GM21737 (cell line): ENCODE results near the gene ALKBH1.
"Not testable (repeated sequence)": the region's sequence is repeated elsewhere in the genome, so short reads cannot be mapped to it uniquely, and the experiment has no call there.

Experiments used
- ATAC-seq: cut with Tn5 transposase; IDR thresholded peaks from one replicate; pipeline ENCODE4 v1.9.1; 2021; ENCODE audit warnings: mild to moderate bottlenecking, moderate library complexity; ENCODE audit not compliant: unreplicated experiment

ALKBH1 gene, protein sequence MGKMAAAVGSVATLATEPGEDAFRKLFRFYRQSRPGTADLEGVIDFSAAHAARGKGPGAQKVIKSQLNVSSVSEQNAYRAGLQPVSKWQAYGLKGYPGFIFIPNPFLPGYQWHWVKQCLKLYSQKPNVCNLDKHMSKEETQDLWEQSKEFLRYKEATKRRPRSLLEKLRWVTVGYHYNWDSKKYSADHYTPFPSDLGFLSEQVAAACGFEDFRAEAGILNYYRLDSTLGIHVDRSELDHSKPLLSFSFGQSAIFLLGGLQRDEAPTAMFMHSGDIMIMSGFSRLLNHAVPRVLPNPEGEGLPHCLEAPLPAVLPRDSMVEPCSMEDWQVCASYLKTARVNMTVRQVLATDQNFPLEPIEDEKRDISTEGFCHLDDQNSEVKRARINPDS

DNA sequence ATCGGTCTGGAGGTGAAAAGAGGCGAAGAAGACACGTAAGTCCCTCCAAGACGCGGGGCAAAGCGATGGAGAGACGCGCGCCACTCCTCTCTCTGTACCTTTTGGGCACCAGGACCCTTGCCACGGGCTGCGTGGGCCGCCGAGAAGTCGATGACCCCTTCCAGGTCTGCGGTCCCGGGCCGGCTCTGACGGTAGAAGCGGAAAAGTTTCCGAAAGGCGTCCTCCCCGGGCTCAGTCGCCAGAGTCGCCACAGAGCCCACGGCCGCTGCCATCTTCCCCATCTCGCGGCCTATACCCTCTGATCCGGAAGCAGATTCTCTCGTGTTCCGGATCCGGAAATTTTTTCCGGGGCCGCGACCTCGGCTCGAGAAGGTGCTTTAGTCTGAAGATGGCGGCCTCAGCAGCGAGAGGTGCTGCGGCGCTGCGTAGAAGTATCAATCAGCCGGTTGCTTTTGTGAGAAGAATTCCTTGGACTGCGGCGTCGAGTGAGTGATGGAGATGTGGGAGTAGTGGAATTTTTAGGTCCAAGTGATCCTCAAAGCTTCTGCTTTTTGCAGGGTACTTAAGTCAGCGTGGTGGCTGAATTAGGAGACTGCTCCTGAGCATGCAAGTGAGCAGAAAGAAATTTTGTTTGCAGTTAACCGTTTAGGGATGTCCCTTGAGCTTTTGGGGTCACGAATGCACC is at the start of gene ALKBH1, which contains the start of gene SLIRP:
ALKBH1 (minus strand) TSS at position 300 of the 685 bp plus-strand sequence; CDS start at position 281, 19 bp downstream.
SLIRP (plus strand) TSS at position 380 of the 685 bp plus-strand sequence; CDS start at position 389, 9 bp downstream.
- ATAC-seq: peak; percentile 95

DNA sequence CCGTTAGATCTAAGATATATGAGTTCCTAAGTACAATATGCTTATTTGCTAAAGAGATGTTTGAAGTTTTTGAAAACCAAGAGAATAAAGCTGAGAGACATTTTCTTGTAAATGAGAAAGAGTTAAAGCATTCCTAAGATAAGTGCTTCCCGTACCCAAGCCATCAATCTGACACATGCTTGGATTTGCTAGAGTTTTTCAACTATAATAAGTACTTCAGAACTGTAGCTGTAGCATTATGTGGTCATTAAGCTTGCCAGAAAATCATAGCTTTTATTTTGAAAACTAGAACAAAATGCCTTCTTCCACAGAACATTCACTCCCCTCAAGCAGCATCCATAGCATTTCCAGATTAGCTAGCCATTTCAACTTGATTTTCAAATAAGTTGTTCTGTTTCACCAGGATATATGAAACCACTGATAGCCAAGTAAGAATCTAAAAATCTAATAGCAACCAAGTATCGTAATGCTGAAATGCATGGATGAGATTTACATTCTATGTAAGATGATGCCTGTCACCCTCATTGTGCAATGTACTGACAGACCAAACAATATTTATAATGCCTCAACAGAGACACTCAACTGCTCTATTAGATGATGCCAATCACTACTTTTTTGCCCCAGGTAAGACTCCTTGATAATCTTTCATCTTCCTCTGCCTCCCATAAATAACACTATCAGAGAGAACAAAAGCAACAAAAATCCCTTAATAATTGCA is 45.1 kb upstream of the ALKBH1 start:
- no peak for ATAC-seq

DNA sequence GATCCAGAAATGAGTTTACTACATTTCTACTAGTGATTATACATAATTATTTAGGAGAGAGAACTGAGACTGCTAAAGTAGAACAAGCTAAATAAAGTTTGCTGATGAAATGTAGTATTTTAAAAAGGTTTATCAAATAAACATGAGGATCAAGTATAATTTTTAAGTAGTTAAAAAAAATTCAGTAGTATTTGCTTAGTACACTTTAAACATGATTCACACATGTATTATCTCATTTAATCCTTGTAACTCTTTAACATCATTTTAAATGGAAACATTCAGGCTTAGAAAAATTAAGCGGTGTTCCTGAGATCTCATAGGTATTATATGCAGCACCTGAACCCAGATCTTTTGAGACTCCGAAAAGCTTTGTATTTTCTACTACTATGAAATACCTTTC is 44.4 kb upstream of the ALKBH1 start:
- ATAC-seq: no peak

GRCh38 chr14:77747425-77747824 is 39.6 kb upstream of the ALKBH1 start:
- not testable (repeated sequence) for ATAC-seq

GRCh38 chr14:77746064-77746702 is 38.4 kb upstream of the ALKBH1 start:
- ATAC-seq: no peak

DNA sequence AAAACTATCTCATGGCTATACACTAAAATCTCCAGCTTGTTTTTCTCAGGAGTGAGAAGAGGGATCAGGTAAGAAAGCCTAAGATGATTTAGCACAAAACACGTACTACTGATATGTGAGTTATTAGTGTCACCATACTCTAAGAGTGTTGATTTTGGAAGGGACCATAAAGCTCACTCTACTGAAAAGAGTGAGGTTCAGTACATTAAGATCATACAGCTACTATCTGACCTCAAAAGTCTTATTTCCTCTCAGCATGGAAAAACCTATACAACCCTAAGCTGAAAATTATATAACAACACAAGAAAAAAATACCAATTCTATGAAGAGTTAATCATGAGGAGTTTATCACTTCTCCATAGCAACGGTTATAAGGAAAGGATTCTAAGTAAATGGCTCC is 33.6 kb upstream of the ALKBH1 start:
- ATAC-seq: no peak

DNA sequence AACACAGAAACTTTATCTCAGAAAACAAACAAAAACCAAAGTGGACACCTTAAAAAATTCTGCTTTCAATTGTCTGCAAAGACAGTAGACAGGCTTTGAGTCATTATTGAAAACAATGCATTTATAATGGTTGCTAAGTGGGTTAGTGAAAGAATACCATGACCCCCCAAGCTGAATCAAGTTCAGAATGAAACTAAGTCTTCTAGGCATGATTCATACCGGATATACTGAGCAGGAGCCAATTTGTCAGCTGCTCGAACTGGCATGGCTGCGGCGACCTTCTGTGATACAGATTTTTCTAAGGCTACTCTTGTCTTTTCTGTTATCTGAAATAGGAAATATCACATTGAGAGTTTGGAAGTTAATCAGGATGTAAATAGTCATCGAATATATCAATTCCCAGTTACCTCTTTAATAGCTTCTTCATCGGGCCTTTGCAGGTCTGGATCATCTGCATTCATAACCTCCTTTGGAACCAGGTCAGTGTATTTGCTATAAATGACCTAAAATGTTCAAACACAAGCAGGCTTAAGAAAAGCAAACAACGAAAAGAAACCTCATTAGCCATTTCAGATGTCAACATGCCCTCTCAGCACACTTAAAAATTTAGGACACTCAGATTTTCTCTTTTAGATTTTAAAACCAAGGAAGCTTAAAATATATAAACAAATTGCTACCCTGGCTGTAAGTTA is 30.9 kb upstream of the ALKBH1 start:
- no peak for ATAC-seq

DNA sequence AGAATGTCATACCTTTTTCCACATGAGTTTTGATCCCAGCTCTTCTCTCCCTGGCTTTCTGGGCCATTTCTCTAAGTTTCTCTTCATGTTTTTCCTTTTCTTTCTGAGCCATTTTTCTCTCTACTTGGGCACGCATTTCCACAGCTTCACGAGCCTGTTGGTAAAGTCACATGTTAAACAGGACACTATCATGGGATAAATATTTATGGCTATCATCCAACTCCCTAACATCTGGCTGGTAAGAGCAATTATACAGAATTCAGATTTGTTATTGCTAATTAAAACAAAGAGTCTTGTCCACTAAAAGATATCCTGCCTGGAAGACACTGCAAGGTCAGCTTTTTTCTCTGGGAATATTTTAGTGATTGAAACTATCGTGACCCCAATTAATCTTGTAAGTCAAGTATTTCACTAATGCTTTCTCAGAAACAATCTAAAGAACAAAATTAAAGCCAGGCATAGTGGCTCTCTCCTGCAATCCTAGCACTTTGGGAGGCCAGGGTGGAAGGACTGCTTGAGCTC is 23.2 kb upstream of the ALKBH1 start:
- ATAC-seq: no peak

DNA sequence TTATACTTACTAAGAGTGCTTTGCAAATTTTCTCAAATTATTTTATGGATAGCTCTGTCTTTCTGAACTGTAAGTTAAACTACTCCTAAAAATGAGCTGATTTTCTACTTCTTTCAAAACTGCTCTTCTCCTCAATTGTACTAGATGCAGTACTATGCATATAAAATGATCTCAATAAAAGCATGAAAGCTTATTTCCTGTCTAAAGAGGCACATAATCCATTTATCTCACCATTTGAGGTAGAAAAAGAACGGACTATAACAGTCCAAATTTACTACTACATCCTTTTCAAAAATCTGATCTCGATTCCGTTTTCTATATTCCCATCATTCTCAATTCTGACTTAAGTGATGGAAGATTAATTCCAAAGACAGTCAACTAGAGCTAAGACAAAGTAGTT is 14.5 kb upstream of the ALKBH1 start:
- ATAC-seq: no peak

- no peak for ATAC-seq
Measured at GRCh38 chr14:77721437-77721836, 13.6 kb upstream of the ALKBH1 start.

GRCh38 chr14:77717608-77718305 is 9.9 kb upstream of the ALKBH1 start:
- ATAC-seq: no peak

GRCh38 chr14:77714926-77715325 is 7.1 kb upstream of the ALKBH1 start:
- ATAC-seq: no peak

- ATAC-seq: no peak
Measured at GRCh38 chr14:77710364-77710763, 2.5 kb upstream of the ALKBH1 start.

- ATAC-seq: no peak
Measured at GRCh38 chr14:77709412-77709811, 1.6 kb upstream of the ALKBH1 start.

GRCh38 chr14:77708749-77709148 is 926 bp upstream of the ALKBH1 start:
- ATAC-seq: no peak

- ATAC-seq: peak; percentile 17
Measured at GRCh38 chr14:77707355-77707723, 484 bp downstream of the ALKBH1 start.

GRCh38 chr14:77691259-77691658 is 16.6 kb downstream of the ALKBH1 start:
- ATAC-seq: no peak

GRCh38 chr14:77682158-77682553 is 25.7 kb downstream of the ALKBH1 start:
- ATAC-seq: no peak
